ENCODE measurements around the gene MACROD2. TPM values are rescaled to one million over a fixed set of nuclear protein-coding genes. Genes with fewer than 3 reads are reported as not detected.

Gene MACROD2
- polyA plus RNA-seq, 1 donor from 2014 or later, result 23.2 TPM

- no peak overlapping the region for H3K4me2 ChIP-seq (ENCODE audit: low read length)
- TF ChIP-seq POLR2AphosphoS5 (IDR thresholded peaks at IDR 0.05) (no peak), RAD21 (conservative IDR thresholded peaks at IDR 0.05) (no peak), SMC3 (conservative IDR thresholded peaks at IDR 0.05; ENCODE audit: poor library complexity) (no peak), EZH2 (IDR thresholded peaks at IDR 0.05; ENCODE audit: borderline replicate concordance, insufficient read depth, low read length, poor library complexity, severe bottlenecking) (no peak), EP300 (conservative IDR thresholded peaks at IDR 0.05; ENCODE audit: poor library complexity, severe bottlenecking) (no peak), CTCF (IDR thresholded peaks at IDR 0.05; ENCODE audit: poor library complexity, severe bottlenecking) (no peak), MXI1 (conservative IDR thresholded peaks at IDR 0.05; ENCODE audit: poor library complexity, severe bottlenecking) (no peak), TAF1 (IDR thresholded peaks at IDR 0.05; ENCODE audit: low read depth) (no peak)
- TF ChIP-seq, protein P1, sequence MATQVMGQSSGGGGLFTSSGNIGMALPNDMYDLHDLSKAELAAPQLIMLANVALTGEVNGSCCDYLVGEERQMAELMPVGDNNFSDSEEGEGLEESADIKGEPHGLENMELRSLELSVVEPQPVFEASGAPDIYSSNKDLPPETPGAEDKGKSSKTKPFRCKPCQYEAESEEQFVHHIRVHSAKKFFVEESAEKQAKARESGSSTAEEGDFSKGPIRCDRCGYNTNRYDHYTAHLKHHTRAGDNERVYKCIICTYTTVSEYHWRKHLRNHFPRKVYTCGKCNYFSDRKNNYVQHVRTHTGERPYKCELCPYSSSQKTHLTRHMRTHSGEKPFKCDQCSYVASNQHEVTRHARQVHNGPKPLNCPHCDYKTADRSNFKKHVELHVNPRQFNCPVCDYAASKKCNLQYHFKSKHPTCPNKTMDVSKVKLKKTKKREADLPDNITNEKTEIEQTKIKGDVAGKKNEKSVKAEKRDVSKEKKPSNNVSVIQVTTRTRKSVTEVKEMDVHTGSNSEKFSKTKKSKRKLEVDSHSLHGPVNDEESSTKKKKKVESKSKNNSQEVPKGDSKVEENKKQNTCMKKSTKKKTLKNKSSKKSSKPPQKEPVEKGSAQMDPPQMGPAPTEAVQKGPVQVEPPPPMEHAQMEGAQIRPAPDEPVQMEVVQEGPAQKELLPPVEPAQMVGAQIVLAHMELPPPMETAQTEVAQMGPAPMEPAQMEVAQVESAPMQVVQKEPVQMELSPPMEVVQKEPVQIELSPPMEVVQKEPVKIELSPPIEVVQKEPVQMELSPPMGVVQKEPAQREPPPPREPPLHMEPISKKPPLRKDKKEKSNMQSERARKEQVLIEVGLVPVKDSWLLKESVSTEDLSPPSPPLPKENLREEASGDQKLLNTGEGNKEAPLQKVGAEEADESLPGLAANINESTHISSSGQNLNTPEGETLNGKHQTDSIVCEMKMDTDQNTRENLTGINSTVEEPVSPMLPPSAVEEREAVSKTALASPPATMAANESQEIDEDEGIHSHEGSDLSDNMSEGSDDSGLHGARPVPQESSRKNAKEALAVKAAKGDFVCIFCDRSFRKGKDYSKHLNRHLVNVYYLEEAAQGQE (IDR thresholded peaks at IDR 0.05; ENCODE audit: borderline replicate concordance), result no peak
- no peaks in the 10 kb centered on the region for H3K27me3 ChIP-seq (ENCODE audit: insufficient read depth, low read depth, low read length)
- no peak overlapping the region for H3K27ac ChIP-seq (ENCODE audit: low read length)
- no peaks in the 10 kb centered on the region for H3K9me2 ChIP-seq (ENCODE audit: insufficient read depth, low read length)
- no peak overlapping the region for H3K4me3 ChIP-seq (ENCODE audit: low read length)
- H3K9ac ChIP-seq (ENCODE audit: low read length), result no peak overlapping the region
- H4K20me1 ChIP-seq (ENCODE audit: insufficient read depth), result no peaks in the 10 kb centered on the region
- H3F3A ChIP-seq (ENCODE audit: insufficient read depth, low read length, poor library complexity, severe bottlenecking), result no peaks in the 10 kb centered on the region
- H3K79me2 ChIP-seq (replicated peaks; ENCODE audit: insufficient read depth, low read length), result no peaks in the 10 kb centered on the region
- no peaks in the 10 kb centered on the region for H3K36me3 ChIP-seq (ENCODE audit: insufficient read depth, low read length)
- no peaks in the 10 kb centered on the region for H3K9me3 ChIP-seq (ENCODE audit: low read length)
- H2AFZ ChIP-seq (ENCODE audit: low read depth, low read length), result no peak overlapping the region
Observed at GRCh38 chr20:14616003-14616402, 620.7 kb downstream of the MACROD2 start.

- H3K9me2 ChIP-seq (ENCODE audit: insufficient read depth, low read length), result no peaks in the 10 kb centered on the region
- no peaks in the 10 kb centered on the region for H4K20me1 ChIP-seq (ENCODE audit: insufficient read depth)
- H3K27ac ChIP-seq (ENCODE audit: low read length), result no peak overlapping the region
- no peaks in the 10 kb centered on the region for H3K36me3 ChIP-seq (ENCODE audit: insufficient read depth, low read length)
- no peak overlapping the region for H3K4me3 ChIP-seq (ENCODE audit: low read length)
- H3K9me3 ChIP-seq (ENCODE audit: low read length), result no peaks in the 10 kb centered on the region
- H3K9ac ChIP-seq (ENCODE audit: low read length), result no peak overlapping the region
- H2AFZ ChIP-seq (ENCODE audit: low read depth, low read length), result no peak overlapping the region
- no peaks in the 10 kb centered on the region for H3K79me2 ChIP-seq (replicated peaks; ENCODE audit: insufficient read depth, low read length)
- TF ChIP-seq CTCF (IDR thresholded peaks at IDR 0.05; ENCODE audit: poor library complexity, severe bottlenecking) (no peak), MXI1 (conservative IDR thresholded peaks at IDR 0.05; ENCODE audit: poor library complexity, severe bottlenecking) (no peak), RAD21 (conservative IDR thresholded peaks at IDR 0.05) (no peak), POLR2AphosphoS5 (IDR thresholded peaks at IDR 0.05) (no peak), EZH2 (IDR thresholded peaks at IDR 0.05; ENCODE audit: borderline replicate concordance, insufficient read depth, low read length, poor library complexity, severe bottlenecking) (no peak), TAF1 (IDR thresholded peaks at IDR 0.05; ENCODE audit: low read depth) (no peak), EP300 (conservative IDR thresholded peaks at IDR 0.05; ENCODE audit: poor library complexity, severe bottlenecking) (no peak), SMC3 (conservative IDR thresholded peaks at IDR 0.05; ENCODE audit: poor library complexity) (no peak)
- TF ChIP-seq, protein P1 (IDR thresholded peaks at IDR 0.05; ENCODE audit: borderline replicate concordance), result no peak
- H3F3A ChIP-seq (ENCODE audit: insufficient read depth, low read length, poor library complexity, severe bottlenecking), result no peaks in the 10 kb centered on the region
- H3K4me2 ChIP-seq (ENCODE audit: low read length), result no peak overlapping the region
- no peaks in the 10 kb centered on the region for H3K27me3 ChIP-seq (ENCODE audit: insufficient read depth, low read depth, low read length)
Observed at GRCh38 chr20:14617123-14617522, 621.8 kb downstream of the MACROD2 start.
